GM19351 (cell line): Measurements from ENCODE around the gene STPG1.

Experiments
- ATAC-seq: cut with Tn5 transposase; IDR thresholded peaks from one replicate; pipeline ENCODE4 v1.9.1; 2021; ENCODE audit warnings: mild to moderate bottlenecking, moderate library complexity; ENCODE audit not compliant: unreplicated experiment

Gene STPG1

DNA sequence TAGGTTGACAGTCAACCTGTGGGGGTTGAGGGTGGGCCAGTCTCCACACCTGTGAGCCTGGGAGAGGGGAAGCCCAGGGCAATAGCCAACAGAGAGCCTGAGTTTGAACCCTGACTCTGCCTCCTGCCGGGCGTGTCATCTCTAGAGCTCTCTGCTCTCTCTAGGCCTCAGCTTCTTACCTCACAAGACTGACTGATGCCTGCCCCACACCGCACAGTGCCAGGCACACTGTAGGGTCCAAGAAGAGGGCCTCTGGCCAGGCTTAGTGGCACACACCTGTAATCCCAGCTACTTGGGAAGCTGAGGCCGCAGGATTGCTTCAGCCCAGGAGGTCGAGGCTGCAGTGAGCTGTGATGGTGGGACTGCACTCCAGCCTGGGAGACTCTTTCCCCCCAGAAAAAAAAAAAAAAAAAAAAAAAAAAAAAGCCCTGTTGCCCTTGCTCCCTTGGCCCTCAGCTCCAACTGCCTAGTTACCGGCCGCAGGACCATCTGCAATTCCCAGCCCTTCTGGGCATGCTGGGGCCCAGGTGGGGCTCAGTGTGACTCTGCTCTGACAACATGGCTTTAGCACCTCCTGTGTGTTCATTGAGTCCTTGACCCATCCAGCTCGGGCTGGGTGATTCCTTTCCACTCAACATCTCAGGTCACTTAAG, 69.4 kb downstream of the STPG1 start:
- ATAC-seq, result no peak

GRCh38 chr1:24343412-24344089, 70.0 kb downstream of the STPG1 start:
- no peak for ATAC-seq

GRCh38 chr1:24341260-24341659, 72.3 kb downstream of the STPG1 start:
- ATAC-seq, result no peak

DNA sequence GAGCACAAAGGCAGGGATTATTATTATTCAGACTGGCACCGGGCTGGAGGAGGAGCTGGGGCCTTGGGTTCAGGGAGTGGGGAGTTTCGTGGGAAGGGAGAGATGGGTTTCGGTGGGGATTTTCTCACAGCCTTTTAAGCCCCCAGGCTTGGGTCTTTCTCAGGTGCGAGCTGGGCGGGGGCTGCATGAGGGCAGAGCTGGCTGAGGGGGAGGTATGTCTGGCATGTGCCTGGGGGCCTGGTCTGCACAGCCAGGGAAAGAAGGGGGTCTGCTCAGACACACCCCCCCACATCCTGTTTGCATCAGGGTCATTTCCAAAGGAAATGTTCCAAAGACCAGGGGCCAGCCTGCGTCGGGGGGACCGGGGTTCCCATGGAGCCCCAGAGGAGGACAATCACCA, 72.8 kb downstream of the STPG1 start:
- no peak for ATAC-seq

DNA sequence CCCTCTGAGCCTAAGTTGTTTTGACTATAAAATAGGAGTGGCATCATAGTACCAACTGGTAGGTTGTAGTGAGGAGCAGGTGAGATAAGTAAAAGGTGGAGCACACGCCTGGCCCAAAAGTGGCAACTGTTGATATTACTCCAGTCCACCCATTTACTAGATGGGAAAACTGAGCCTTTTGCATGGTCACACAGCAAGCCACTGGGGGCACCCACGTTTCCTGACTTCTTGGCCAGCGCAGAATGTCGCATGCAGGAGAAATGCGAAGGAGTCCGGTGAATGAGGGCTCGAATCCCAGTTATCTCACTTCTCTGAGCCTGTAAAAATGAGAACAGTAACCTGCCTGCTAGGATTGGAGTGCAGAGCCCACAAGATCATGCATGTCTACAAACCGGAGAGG, 73.6 kb downstream of the STPG1 start:
- no peak for ATAC-seq

DNA sequence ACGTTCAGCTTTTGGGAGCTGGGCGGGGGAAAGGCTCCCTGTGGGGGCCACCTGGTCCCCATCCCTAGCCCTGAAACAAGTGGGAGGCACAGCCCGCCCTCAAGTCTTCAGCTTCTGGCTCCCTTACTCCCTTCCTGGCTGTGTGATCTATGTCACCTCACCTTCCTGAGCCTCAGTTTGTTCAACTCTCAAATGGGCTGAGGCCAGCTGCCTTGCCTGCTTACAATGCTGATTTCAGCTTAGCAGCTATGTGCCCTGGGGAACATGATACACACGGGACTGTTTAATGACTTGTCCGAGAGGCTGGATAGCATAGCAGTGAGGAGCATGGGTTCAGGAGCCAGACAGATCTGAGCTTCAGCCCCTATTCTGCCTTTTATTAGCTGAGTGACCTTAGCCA, 75.1 kb downstream of the STPG1 start:
- ATAC-seq, result no peak

DNA sequence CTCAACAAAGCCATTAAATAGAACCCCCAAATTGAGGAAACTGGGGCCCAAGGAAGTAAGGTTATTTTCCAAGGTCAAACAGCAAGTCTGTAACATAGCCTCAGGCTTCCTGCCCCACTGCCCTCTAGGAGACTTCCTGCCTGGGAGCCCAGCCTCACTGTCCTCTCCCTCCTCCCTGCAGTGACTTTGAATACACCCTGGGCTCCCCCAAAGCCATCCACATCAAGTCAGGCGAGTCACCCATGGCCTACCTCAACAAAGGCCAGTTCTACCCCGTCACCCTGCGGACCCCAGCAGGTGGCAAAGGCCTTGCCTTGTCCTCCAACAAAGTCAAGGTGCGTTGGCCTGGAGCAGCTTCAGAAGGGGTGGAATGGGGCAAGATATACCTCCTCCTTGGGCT, 76.1 kb downstream of the STPG1 start:
- ATAC-seq, result no peak

DNA sequence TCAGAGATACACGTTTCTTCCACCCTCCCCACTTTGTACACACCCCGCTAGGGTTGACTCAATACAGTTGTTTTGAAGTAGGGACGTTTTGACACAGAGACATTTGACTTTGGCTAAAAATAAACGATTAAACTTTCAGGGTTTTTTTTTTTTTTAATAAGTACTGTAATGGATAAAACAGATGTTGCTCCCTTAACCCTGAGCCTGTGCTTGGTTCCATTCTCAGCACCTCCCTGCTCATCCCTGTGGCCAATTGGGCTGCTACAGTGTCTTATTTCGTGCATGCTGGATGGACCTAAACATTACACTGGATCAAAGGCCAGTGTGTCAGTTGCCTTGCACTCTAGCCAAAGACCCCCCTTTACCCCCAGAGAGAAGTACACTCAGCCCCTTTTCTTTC, 77.5 kb downstream of the STPG1 start:
- ATAC-seq, result no peak

DNA sequence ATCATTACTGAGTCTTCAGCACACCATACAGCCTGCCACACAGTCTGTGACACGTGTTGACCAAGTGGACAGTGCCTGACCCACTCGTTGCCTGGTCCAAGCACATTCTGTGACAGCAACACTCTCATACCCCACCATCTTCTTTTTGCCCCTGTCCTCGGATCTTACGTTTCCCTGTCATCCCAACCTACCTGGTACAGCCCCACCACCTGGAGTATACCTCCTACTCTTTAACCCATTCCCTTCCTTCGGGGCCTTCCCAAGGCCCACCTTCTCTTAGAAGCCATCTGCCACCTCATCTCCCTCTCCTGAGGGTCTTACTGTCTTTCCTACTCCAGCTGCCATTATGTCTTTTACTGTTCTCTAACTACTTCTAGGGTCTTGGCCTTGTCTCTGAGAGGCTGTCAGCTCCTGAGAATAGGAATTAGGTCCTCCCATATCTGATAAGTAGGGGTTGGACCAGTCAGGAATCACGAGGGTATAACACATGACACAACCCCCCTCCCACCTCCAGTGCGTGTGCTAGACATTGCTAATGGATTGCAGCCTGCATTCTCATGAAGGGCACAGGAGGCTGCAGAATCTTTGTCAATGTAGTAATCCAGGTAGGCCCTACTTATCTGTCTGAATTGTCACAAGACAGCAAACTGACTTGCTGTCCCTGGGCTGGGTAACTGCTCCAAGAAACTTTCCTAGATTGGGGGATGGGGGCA, 81.5 kb downstream of the STPG1 start:
- ATAC-seq, result no peak

DNA sequence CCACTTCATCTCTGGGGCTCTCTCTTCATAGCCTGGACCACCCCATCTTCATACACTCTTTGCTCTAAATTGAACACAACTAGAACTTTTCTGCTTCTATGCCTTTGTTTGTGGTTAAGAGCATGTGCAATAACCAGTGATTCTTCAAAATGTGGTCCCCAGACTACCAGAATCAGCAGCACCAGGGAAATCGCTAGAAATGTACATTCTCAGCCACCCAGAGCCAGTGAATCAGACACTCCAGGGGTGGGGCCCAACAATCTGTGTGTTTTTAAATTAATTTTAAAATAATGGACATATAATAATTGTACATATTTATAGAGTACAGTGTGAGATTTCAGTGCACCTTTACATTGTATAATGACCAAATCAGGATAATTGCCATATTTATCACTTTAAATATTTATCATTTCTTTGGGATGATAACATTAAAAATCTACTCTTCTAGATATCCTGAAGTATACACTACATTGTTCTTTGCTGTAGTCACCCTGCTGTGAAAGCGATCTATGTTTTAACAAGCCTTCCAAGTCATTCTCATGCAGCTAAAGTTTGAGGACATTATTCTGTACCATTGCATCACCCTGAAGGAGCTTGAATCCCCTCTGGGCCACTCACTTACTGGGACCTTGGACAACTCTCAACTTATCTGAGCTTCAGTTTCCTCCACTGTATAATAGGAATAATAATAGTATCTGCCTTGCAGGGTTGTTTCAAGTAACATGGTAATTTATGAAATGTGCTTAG, 83.6 kb downstream of the STPG1 start:
- no peak for ATAC-seq

DNA sequence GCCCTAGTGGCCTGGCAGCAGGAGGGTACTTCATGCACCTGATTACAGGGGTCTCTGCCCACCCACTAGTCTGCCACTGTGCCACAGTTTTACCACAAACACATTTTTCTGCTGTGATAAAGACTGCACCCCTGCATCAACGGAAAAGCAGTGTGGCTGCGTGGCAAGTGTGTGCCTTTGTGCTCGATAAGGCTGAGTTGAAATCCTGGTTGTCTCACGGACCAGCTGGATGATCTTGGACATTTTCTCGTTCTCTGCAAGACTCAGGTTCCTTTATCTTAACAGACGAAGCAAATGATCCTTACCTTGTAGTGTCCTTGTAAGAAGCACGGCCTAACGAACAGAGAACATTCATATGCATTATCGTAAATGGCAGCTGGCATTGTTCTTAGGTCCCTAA, 84.3 kb downstream of the STPG1 start:
- ATAC-seq, result no peak

- no peak for ATAC-seq
These were observed 85.7 kb downstream of the STPG1 start for GRCh38 chr1:24327891-24328290.

DNA sequence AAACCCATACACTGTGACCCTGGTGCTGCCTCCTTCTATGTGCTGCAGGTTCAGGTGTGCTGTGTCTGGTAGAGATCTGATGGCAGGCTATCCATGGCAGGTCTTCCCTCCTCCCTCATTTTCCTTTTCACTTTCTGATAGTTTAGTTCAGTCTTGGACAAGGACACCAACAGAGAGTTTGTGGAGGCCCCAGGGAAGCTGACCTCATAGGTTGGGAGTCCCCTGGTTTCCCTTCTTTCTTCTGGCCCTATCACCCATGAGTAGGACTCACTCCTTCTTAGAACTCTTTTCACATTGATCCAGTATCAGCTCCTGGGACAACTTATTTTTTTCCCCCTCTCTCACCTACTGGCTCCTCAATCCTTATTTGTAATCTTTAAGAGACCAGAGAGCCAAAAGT, 86.1 kb downstream of the STPG1 start:
- no peak for ATAC-seq

DNA sequence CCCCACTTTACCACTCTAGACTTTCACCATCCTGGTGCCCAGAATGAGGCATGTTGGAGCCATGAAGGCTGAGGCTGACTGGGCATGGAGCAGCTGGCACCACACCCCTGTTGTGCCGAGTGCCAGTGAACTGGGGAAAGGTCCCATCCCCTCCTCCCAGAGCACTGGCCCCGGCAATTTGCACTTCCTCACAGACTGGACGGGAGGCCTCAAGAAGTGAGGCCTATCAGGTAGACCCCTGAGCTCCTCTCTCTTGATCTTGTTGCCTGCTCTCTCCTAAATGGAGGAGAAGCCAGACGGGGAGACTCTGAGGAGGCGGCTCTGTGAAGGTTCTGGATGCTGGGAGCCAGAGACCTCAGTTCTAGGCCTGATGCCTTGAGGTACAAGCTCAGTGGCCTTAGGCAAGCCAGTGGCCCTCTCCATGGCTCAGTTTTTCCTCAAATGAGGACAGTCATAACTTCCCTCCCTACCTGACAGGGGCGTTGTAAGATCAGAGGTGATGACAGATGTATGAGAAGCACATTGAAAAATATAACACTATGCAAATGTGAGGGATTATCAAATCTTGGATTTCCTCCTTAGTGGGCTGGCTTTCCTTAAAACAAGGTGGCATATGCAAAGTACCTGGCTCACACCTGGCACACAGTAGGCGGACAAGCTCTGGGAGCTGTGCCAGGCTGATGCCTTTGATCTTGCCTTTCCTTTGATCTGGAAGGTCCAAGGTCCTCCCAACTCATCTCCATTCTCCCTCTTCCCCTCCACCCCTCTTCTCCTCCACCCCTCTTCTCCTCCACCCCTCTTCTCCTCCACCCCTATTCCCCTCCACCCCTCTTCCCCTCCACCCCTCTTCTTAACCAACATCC, 87.8 kb downstream of the STPG1 start:
- no peak for ATAC-seq

GRCh38 chr1:24324903-24325302, 88.7 kb downstream of the STPG1 start:
- ATAC-seq, result no peak

GRCh38 chr1:24323281-24323680, 90.3 kb downstream of the STPG1 start:
- ATAC-seq, result no peak

GRCh38 chr1:24322470-24323177, 91.0 kb downstream of the STPG1 start:
- ATAC-seq, result no peak

DNA sequence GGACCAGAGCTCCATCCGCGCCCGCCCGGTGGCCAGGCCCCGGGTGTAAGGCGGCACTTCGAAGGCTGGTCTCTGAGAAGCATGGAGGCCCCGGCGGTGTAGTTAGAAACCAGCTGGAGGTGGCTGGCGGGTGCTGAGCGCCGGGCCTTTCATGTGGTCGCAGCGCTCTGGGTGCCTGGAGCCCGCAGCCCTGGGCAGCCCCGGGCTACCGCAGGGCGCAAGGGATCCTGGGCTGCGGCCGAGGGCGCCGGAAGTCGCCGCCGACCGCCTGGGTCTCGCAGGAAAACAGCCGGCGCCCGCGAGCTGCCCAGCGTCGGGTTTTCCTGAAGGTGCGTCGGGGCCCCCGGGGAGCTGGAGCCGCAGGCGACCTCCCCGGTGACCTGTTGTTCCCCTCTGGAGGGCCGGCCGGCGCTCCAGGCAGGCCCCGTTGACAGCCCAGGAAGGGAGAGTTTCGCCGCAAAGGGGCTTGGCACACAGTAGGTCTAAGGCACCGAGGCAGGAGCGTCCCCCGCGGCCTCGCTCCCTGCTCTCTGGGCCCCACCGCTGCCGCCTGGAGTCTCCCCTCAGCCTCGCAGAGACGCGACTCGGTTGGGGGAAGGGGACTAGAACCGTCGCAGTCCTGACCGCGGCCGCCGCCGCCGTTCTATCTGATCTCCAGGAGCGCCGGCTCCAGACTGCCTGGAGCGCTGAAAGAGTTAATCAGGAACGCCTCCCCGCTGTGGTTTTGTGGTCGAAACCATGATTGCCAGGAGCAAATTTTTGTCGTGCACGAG, 91.7 kb downstream of the STPG1 start:
- ATAC-seq, result no peak

- no peak for ATAC-seq
These were observed 92.5 kb downstream of the STPG1 start for GRCh38 chr1:24321126-24321525.
